GM12878 (cell line): ENCODE data around the gene HCCS.

Experiments used
- CHD4 ChIP-seq: fragments of 200-600 bp; sonication (generic); IDR thresholded peaks from 2 replicates; pipeline ENCODE4 v1.6.1; 2016; ENCODE audit warnings: mild to moderate bottlenecking
- EP300 ChIP-seq, 2 experiments: fragments of 150-350 bp in 1 of 2; IDR thresholded peaks; 2 replicates each; pipeline ENCODE4 v1.6.1; 2011 to 2012; ENCODE audit warnings: low read depth in 2 of 2, low read length in 2 of 2, borderline replicate concordance in 1 of 2, improper control_type of control experiment in 1 of 2, inconsistent platforms in 1 of 2; ENCODE audit not compliant: control insufficient read depth in 1 of 2
- HCFC1 ChIP-seq: fragments of 150-350 bp; IDR thresholded peaks from 2 replicates; pipeline ENCODE4 v1.6.1; 2014; ENCODE audit warnings: low read length
- SP1 ChIP-seq: IDR thresholded peaks from one replicate; pipeline ENCODE4 v1.6.1; 2011; ENCODE audit warnings: low read depth, low read length

GRCh38 chrX:11064276-11064675, 46.9 kb upstream of the HCCS start:
- TF ChIP-seq EP300 (IDR thresholded peaks at IDR 0.05; ENCODE audit: borderline replicate concordance in 1 of 2, control insufficient read depth in 1 of 2, low read depth in 2 of 2, low read length in 2 of 2) (no peak), CHD4 (no peak), SP1 (no peak), HCFC1 (no peak)
